Measurements from ENCODE around the gene MT1HL1.
"Not testable (repeated sequence)": the region's sequence is repeated elsewhere in the genome, so short reads cannot be mapped to it uniquely, and the experiment has no call there.

MT1HL1 gene

DNA sequence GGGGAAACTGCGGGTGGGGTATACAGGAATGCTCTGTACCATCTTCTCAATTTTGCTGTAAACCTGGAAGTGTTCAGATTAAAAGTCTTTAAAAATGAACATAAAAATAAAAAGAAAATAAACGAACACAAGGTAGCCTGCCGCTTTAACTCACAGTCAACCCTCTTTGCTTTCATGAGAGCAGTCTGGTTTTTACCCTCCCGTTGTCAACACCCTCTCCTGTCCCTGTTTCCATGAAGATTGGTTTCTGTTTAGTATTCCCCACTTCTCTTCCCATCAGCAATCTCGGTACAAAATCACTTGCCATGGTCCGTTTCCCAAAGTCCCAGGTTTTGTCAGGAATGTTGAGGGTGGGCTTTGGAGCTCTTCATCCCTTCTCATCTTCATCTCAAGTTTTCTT, 28.8 kb downstream of the MT1HL1 start:
- Histone ChIP-seq H3K14ac (ENCODE audit: low read length in 2 of 2) (no peak overlapping the region), H2BK120ac (ENCODE audit: low read depth, low read length) (no peak overlapping the region), H3K4ac (ENCODE audit: low read depth in 1 of 2, low read length in 2 of 2) (no peak overlapping the region), H2AK5ac (ENCODE audit: low read length, severe bottlenecking) (no peak overlapping the region), H2BK15ac (ENCODE audit: low read depth, poor library complexity, severe bottlenecking) (no peak overlapping the region), H3K4me3 (ENCODE audit: insufficient read depth in 1 of 2, low read depth in 1 of 2, low read length in 2 of 2) (no peak overlapping the region), H3K79me1 (replicated peaks; ENCODE audit: low read length, poor library complexity, severe bottlenecking) (no peaks in the 10 kb centered on the region), H2BK12ac (ENCODE audit: low read length in 2 of 2) (no peak overlapping the region), H2BK5ac (ENCODE audit: low read depth, low read length, poor library complexity, severe bottlenecking) (no peak overlapping the region), H4K8ac (ENCODE audit: low read length) (no peak overlapping the region), H3K36me3 (ENCODE audit: control insufficient read depth in 1 of 2, insufficient read depth in 2 of 2, low read depth in 1 of 2, low read length in 2 of 2) (no peaks in the 10 kb centered on the region), H3K23ac (ENCODE audit: low read length in 2 of 2) (no peak overlapping the region), H3K9me3 (ENCODE audit: control insufficient read depth, low read length) (peaks cover 9% of the 10 kb centered on the region), H3K4me1 (ENCODE audit: control insufficient read depth, insufficient read depth, low read depth, low read length) (no peaks in the 10 kb centered on the region), H4K91ac (ENCODE audit: low read length) (no peak overlapping the region), H3K27ac (ENCODE audit: low read length, poor library complexity, severe bottlenecking) (no peak overlapping the region), H3K4me2 (ENCODE audit: low read length, poor library complexity, severe bottlenecking) (no peak overlapping the region), H3K18ac (ENCODE audit: low read depth in 1 of 2, low read length in 2 of 2) (no peak overlapping the region), H2AFZ (ENCODE audit: low read depth, low read length) (no peak overlapping the region), H3K27me3 (ENCODE audit: control insufficient read depth in 1 of 2, insufficient read depth in 1 of 2, low read length in 2 of 2) (no peaks in the 10 kb centered on the region), H3K9ac (ENCODE audit: low read length) (no peak overlapping the region)
- no peak for DNase-seq
- 77% methylated on average over 3 of the region's 6 CpGs for WGBS

DNA sequence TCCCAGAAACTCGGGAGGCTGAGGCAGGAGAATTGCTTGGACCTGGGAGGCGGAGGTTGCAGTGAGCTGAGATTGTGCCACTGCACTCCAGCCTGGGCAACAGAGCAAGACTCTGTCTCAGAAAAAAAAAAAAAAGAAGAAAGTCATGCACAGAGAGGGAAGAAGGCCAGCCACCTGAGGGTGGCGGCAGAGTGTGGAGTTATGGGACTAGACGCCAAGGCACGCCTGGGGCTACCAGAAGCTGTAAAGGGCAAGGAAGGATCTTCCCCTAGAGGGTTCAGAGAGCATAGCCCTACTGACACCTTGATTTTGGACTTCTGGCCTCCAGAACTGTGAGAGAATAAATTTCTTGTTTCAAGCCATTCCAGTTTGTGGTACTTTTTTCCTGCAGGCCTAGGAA, 30.2 kb downstream of the MT1HL1 start:
- not testable (repeated sequence) for H3K4me3 ChIP-seq (ENCODE audit: insufficient read depth in 1 of 2, low read depth in 1 of 2, low read length in 2 of 2); H3K4ac ChIP-seq (ENCODE audit: low read depth in 1 of 2, low read length in 2 of 2); H2BK15ac ChIP-seq (ENCODE audit: low read depth, poor library complexity, severe bottlenecking); H2BK5ac ChIP-seq (ENCODE audit: low read depth, low read length, poor library complexity, severe bottlenecking); H2BK12ac ChIP-seq (ENCODE audit: low read length in 2 of 2); H3K36me3 ChIP-seq (ENCODE audit: control insufficient read depth in 1 of 2, insufficient read depth in 2 of 2, low read depth in 1 of 2, low read length in 2 of 2); H2BK120ac ChIP-seq (ENCODE audit: low read depth, low read length); H2AK5ac ChIP-seq (ENCODE audit: low read length, severe bottlenecking); H3K9ac ChIP-seq (ENCODE audit: low read length); H3K4me1 ChIP-seq (ENCODE audit: control insufficient read depth, insufficient read depth, low read depth, low read length); DNase-seq; H2AFZ ChIP-seq (ENCODE audit: low read depth, low read length); H3K14ac ChIP-seq (ENCODE audit: low read length in 2 of 2); H3K23ac ChIP-seq (ENCODE audit: low read length in 2 of 2); H3K9me3 ChIP-seq (ENCODE audit: control insufficient read depth, low read length); H3K79me1 ChIP-seq (replicated peaks; ENCODE audit: low read length, poor library complexity, severe bottlenecking); H4K91ac ChIP-seq (ENCODE audit: low read length); H4K8ac ChIP-seq (ENCODE audit: low read length); H3K27ac ChIP-seq (ENCODE audit: low read length, poor library complexity, severe bottlenecking); H3K27me3 ChIP-seq (ENCODE audit: control insufficient read depth in 1 of 2, insufficient read depth in 1 of 2, low read length in 2 of 2); H3K18ac ChIP-seq (ENCODE audit: low read depth in 1 of 2, low read length in 2 of 2); H3K4me2 ChIP-seq (ENCODE audit: low read length, poor library complexity, severe bottlenecking)
- 63% methylated on average over 5 of the region's 5 CpGs for WGBS

DNA sequence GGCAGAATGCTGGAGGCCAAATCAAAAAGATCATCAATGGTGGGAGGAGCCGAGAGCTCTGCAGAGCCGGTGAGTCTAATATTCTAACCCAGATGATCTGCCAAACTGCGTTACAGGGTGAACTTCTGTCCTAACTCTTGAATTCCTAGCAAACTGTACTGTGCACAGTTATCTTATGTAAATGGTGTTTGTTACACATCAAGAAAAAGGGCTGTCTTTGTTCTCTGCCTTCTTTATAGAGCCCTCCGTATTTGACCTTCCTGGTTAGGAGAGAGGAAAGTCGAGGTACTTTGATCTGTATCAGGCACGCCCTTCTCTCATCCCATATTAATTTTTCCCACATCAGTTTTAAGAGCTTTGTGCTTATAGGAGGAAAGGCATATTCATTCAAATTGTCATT, 37.6 kb downstream of the MT1HL1 start:
- Histone ChIP-seq H3K9me3 (ENCODE audit: control insufficient read depth, low read length) (no peaks in the 10 kb centered on the region), H3K79me1 (replicated peaks; ENCODE audit: low read length, poor library complexity, severe bottlenecking) (no peaks in the 10 kb centered on the region), H2BK12ac (ENCODE audit: low read length in 2 of 2) (no peak overlapping the region), H3K23ac (ENCODE audit: low read length in 2 of 2) (no peak overlapping the region), H3K27me3 (ENCODE audit: control insufficient read depth in 1 of 2, insufficient read depth in 1 of 2, low read length in 2 of 2) (no peaks in the 10 kb centered on the region), H2AK5ac (ENCODE audit: low read length, severe bottlenecking) (no peak overlapping the region), H4K8ac (ENCODE audit: low read length) (no peak overlapping the region), H4K91ac (ENCODE audit: low read length) (no peak overlapping the region), H3K36me3 (ENCODE audit: control insufficient read depth in 1 of 2, insufficient read depth in 2 of 2, low read depth in 1 of 2, low read length in 2 of 2) (no peaks in the 10 kb centered on the region), H3K14ac (ENCODE audit: low read length in 2 of 2) (no peak overlapping the region), H3K4ac (ENCODE audit: low read depth in 1 of 2, low read length in 2 of 2) (no peak overlapping the region), H3K4me2 (ENCODE audit: low read length, poor library complexity, severe bottlenecking) (no peak overlapping the region), H2BK15ac (ENCODE audit: low read depth, poor library complexity, severe bottlenecking) (no peak overlapping the region), H3K4me3 (ENCODE audit: insufficient read depth in 1 of 2, low read depth in 1 of 2, low read length in 2 of 2) (no peak overlapping the region), H2AFZ (ENCODE audit: low read depth, low read length) (no peak overlapping the region), H3K18ac (ENCODE audit: low read depth in 1 of 2, low read length in 2 of 2) (no peak overlapping the region), H2BK5ac (ENCODE audit: low read depth, low read length, poor library complexity, severe bottlenecking) (no peak overlapping the region), H3K4me1 (ENCODE audit: control insufficient read depth, insufficient read depth, low read depth, low read length) (no peaks in the 10 kb centered on the region), H2BK120ac (ENCODE audit: low read depth, low read length) (no peak overlapping the region), H3K27ac (ENCODE audit: low read length, poor library complexity, severe bottlenecking) (no peak overlapping the region), H3K9ac (ENCODE audit: low read length) (no peak overlapping the region)
- 98% methylated on average over 3 of the region's 6 CpGs for WGBS
- DNase-seq: no peak

DNA sequence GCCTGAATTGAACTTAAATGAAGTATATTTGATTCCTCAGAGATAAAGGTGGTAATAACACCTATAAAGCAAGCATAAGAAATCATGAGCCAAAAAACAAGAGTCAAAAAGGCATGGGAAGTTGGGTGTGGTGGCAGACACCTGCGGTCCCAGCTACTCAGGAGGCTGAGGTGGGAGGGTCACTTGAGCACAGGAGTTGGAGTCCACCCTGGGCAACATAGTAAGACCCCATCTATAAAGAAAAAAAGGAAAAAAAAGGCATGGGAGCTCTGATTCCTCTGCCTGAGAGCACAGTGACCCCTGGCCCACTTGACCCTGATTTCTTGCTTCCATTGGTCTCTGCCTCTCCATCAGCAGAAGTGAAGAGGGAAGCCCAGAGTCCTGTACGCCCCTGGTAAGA, 40.3 kb downstream of the MT1HL1 start:
- no peak overlapping the region for H2BK15ac ChIP-seq (ENCODE audit: low read depth, poor library complexity, severe bottlenecking)
- no peaks in the 10 kb centered on the region for H3K27me3 ChIP-seq (ENCODE audit: control insufficient read depth in 1 of 2, insufficient read depth in 1 of 2, low read length in 2 of 2)
- H4K91ac ChIP-seq (ENCODE audit: low read length): no peak overlapping the region
- no peak overlapping the region for H3K23ac ChIP-seq (ENCODE audit: low read length in 2 of 2)
- H2AK5ac ChIP-seq (ENCODE audit: low read length, severe bottlenecking): no peak overlapping the region
- no peak overlapping the region for H3K14ac ChIP-seq (ENCODE audit: low read length in 2 of 2)
- no peaks in the 10 kb centered on the region for H3K4me1 ChIP-seq (ENCODE audit: control insufficient read depth, insufficient read depth, low read depth, low read length)
- no peak overlapping the region for H3K4me3 ChIP-seq (ENCODE audit: insufficient read depth in 1 of 2, low read depth in 1 of 2, low read length in 2 of 2)
- 64% methylated on average over 2 of the region's 2 CpGs for WGBS
- H3K27ac ChIP-seq (ENCODE audit: low read length, poor library complexity, severe bottlenecking): no peak overlapping the region
- H3K9me3 ChIP-seq (ENCODE audit: control insufficient read depth, low read length): no peaks in the 10 kb centered on the region
- no peak overlapping the region for H2BK12ac ChIP-seq (ENCODE audit: low read length in 2 of 2)
- no peak overlapping the region for H2BK120ac ChIP-seq (ENCODE audit: low read depth, low read length)
- no peaks in the 10 kb centered on the region for H3K79me1 ChIP-seq (replicated peaks; ENCODE audit: low read length, poor library complexity, severe bottlenecking)
- no peak overlapping the region for H2AFZ ChIP-seq (ENCODE audit: low read depth, low read length)
- no peak overlapping the region for H3K4me2 ChIP-seq (ENCODE audit: low read length, poor library complexity, severe bottlenecking)
- no peak overlapping the region for H3K9ac ChIP-seq (ENCODE audit: low read length)
- H3K4ac ChIP-seq (ENCODE audit: low read depth in 1 of 2, low read length in 2 of 2): no peak overlapping the region
- H3K18ac ChIP-seq (ENCODE audit: low read depth in 1 of 2, low read length in 2 of 2): no peak overlapping the region
- H3K36me3 ChIP-seq (ENCODE audit: control insufficient read depth in 1 of 2, insufficient read depth in 2 of 2, low read depth in 1 of 2, low read length in 2 of 2): no peaks in the 10 kb centered on the region
- H2BK5ac ChIP-seq (ENCODE audit: low read depth, low read length, poor library complexity, severe bottlenecking): no peak overlapping the region
- no peak for DNase-seq
- no peak overlapping the region for H4K8ac ChIP-seq (ENCODE audit: low read length)

All from mesenchymal stem cell (in vitro differentiated cells and primary cell).